H1 (cell line): ENCODE results near the gene ARG2. TPM values are rescaled to one million over a fixed set of nuclear protein-coding genes. Genes with fewer than 3 reads are reported as not detected.

Experiments used
- CTCF ChIA-PET: fragments of 300-600 bp; sonication (Branson Sonifier 250); formaldehyde crosslinking; loops from one replicate; lab custom pipeline; 2021; ENCODE audit not compliant: partially characterized antibody; lab: Charles Lee
- POLR2A ChIA-PET: fragments of 300-600 bp; sonication (Branson Sonifier 250); formaldehyde crosslinking; loops from one replicate; lab custom pipeline; 2021; ENCODE audit warnings: inconsistent platforms; ENCODE audit not compliant: partially characterized antibody; lab: Charles Lee
- DNase-seq, 2 experiments: peaks; one replicate each; pipeline versions ENCODE4 v3.0.0 to v3.0.0-alpha.2; 2010 to 2022; ENCODE audit warnings: low spot score in 2 of 2, low read depth in 1 of 2, mixed read lengths in 1 of 2
- FAIRE-seq: peaks from 2 replicates; lab custom pipeline; 2011; peaks lifted over from hg19 to GRCh38; lab: Jason Lieb, UNC
- H2AFZ ChIP-seq: 2 replicates; pipeline ENCODE4 v1.8.1; 2012; ENCODE audit warnings: low read length, inconsistent platforms
- H2AK5ac ChIP-seq: 2 replicates; pipeline ENCODE4 v1.6.1; 2013; ENCODE audit warnings: low read depth, low read length
- H2BK120ac ChIP-seq: replicated peaks from 2 replicates; pipeline ENCODE3; 2013; ENCODE audit warnings: low read depth, low read length, inconsistent platforms
- H2BK12ac ChIP-seq: 2 replicates; pipeline ENCODE4 v1.6.1; 2013; ENCODE audit warnings: low read depth, low read length
- H2BK15ac ChIP-seq: 2 replicates; pipeline ENCODE4 v1.6.1; 2013; ENCODE audit warnings: low read length
- H2BK20ac ChIP-seq: 2 replicates; pipeline ENCODE4 v1.6.1; 2013; ENCODE audit warnings: low read length
- H2BK5ac ChIP-seq: 2 replicates; pipeline ENCODE4 v1.6.1; 2013; ENCODE audit warnings: low read depth, low read length
- H3K14ac ChIP-seq: 2 replicates; pipeline ENCODE4 v1.6.1; 2013; ENCODE audit warnings: inconsistent platforms; ENCODE audit not compliant: insufficient read length
- H3K18ac ChIP-seq: 2 replicates; pipeline ENCODE4 v1.6.1; 2013; ENCODE audit warnings: low read length; ENCODE audit errors: extremely low read depth
- H3K23ac ChIP-seq: 2 replicates; pipeline ENCODE4 v1.6.1; 2013; ENCODE audit warnings: inconsistent platforms; ENCODE audit not compliant: insufficient read length
- H3K23me2 ChIP-seq: 2 replicates; pipeline ENCODE4 v1.6.1; 2013; ENCODE audit warnings: low read depth, low read length
- H3K27ac ChIP-seq: 2 replicates; pipeline ENCODE4 v1.6.1; 2011; ENCODE audit warnings: low read depth, low read length, inconsistent platforms
- H3K27me3 ChIP-seq, 4 experiments: replicated peaks in 1 of 4; 1 replicate in 1 of 4; 2 replicates in 3 of 4; pipeline versions ENCODE4 v1.6.1 to v1.8.1; 2011 to 2013; ENCODE audit warnings: low read length in 3 of 4, mild to moderate bottlenecking in 3 of 4, inconsistent platforms in 2 of 4, mixed read lengths in 2 of 4, moderate library complexity in 1 of 4; ENCODE audit not compliant: control insufficient read depth in 3 of 4, insufficient read depth in 3 of 4; ENCODE audit errors: extremely low read depth in 1 of 4
- H3K36me3 ChIP-seq, 4 experiments: 2 replicates each; pipeline versions ENCODE4 v1.6.1 to v1.8.1; 2011 to 2013; ENCODE audit warnings: mild to moderate bottlenecking in 4 of 4, low read length in 3 of 4, moderate library complexity in 2 of 4, control low read depth in 1 of 4, inconsistent platforms in 1 of 4; ENCODE audit not compliant: insufficient read depth in 4 of 4, control insufficient read depth in 2 of 4
- H3K4ac ChIP-seq: replicated peaks from 2 replicates; pipeline ENCODE3; 2013; ENCODE audit warnings: low read length, low read depth, mixed read lengths, inconsistent platforms; ENCODE audit not compliant: insufficient read length
- H3K4me1 ChIP-seq, 4 experiments: replicated peaks in 1 of 4; 1 replicate in 1 of 4; 2 replicates in 3 of 4; pipeline versions ENCODE4 v1.6.1 to v1.8.1; 2011 to 2013; ENCODE audit warnings: low read length in 3 of 4, inconsistent platforms in 2 of 4, mixed read lengths in 1 of 4; ENCODE audit not compliant: insufficient read depth in 4 of 4, control insufficient read depth in 3 of 4
- H3K4me2 ChIP-seq, 2 experiments: 2 replicates each; pipeline versions ENCODE4 v1.6.1 to v1.8.1; 2011 to 2013; ENCODE audit warnings: low read depth in 2 of 2, low read length in 2 of 2, control low read depth in 1 of 2, inconsistent platforms in 1 of 2, mild to moderate bottlenecking in 1 of 2; ENCODE audit not compliant: insufficient read depth in 1 of 2
- H3K4me3 ChIP-seq, 4 experiments: fragments of 200-600, 300-600 bp in 1 of 4; sonication (generic), shearing (Covaris generic), sonication (Bioruptor Twin) in 1 of 4; 2 replicates each; pipeline versions ENCODE4 v1.5.1 to v1.8.1; 2011 to 2016; ENCODE audit warnings: low read length in 4 of 4, low read depth in 3 of 4, control low read depth in 2 of 4, inconsistent platforms in 2 of 4, mild to moderate bottlenecking in 2 of 4, mixed read lengths in 1 of 4, moderate library complexity in 1 of 4; ENCODE audit not compliant: insufficient read depth in 2 of 4; ENCODE audit errors: extremely low read depth in 1 of 4
- H3K56ac ChIP-seq: replicated peaks from 2 replicates; pipeline ENCODE3; 2013; ENCODE audit warnings: low read depth, mild to moderate bottlenecking, mixed read lengths, low read length, inconsistent platforms; ENCODE audit not compliant: insufficient read length
- H3K79me1 ChIP-seq: 2 replicates; pipeline ENCODE4 v1.6.1; 2013; ENCODE audit warnings: low read depth, low read length, control low read depth
- H3K79me2 ChIP-seq, 2 experiments: 2 replicates each; pipeline versions ENCODE4 v1.6.1 to v1.8.1; 2012 to 2013; ENCODE audit warnings: low read length in 2 of 2, mild to moderate bottlenecking in 2 of 2, inconsistent platforms in 1 of 2; ENCODE audit not compliant: insufficient read depth in 2 of 2, control insufficient read depth in 1 of 2
- H3K9ac ChIP-seq, 4 experiments: replicated peaks in 1 of 4; 1 replicate in 1 of 4; 2 replicates in 3 of 4; pipeline versions ENCODE4 v1.6.1 to v1.8.1; 2011 to 2013; ENCODE audit warnings: low read depth in 3 of 4, low read length in 3 of 4, control low read depth in 2 of 4, mild to moderate bottlenecking in 2 of 4, moderate library complexity in 2 of 4, inconsistent platforms in 1 of 4; ENCODE audit errors: extremely low read depth in 1 of 4
- H3K9me3 ChIP-seq, 2 experiments: 2 replicates each; pipeline versions ENCODE4 v1.6.1 to v1.8.1; 2012 to 2013; ENCODE audit warnings: mild to moderate bottlenecking in 2 of 2, moderate library complexity in 2 of 2, control low read depth in 1 of 2, inconsistent platforms in 1 of 2, low read depth in 1 of 2, low read length in 1 of 2, mixed read lengths in 1 of 2; ENCODE audit not compliant: insufficient read depth in 2 of 2
- H4K20me1 ChIP-seq, 2 experiments: replicated peaks in 1 of 2; 2 replicates each; pipeline versions ENCODE3 to v1.8.1; 2011 to 2013; ENCODE audit warnings: inconsistent platforms in 2 of 2, low read length in 2 of 2, mild to moderate bottlenecking in 1 of 2; ENCODE audit not compliant: insufficient read depth in 2 of 2, control insufficient read depth in 1 of 2
- H4K5ac ChIP-seq: 2 replicates; pipeline ENCODE4 v1.6.1; 2013; ENCODE audit warnings: low read length, low read depth, mixed read lengths, inconsistent platforms; ENCODE audit not compliant: insufficient read length
- H4K8ac ChIP-seq: 2 replicates; pipeline ENCODE4 v1.8.0; 2013; ENCODE audit warnings: mild to moderate bottlenecking, moderate library complexity, low read length, inconsistent platforms; ENCODE audit not compliant: insufficient read depth; ENCODE audit errors: extremely low read depth
- H4K91ac ChIP-seq: replicated peaks from 2 replicates; pipeline ENCODE3; 2013; ENCODE audit warnings: low read length, mixed read lengths, inconsistent platforms; ENCODE audit not compliant: insufficient read length
- SUZ12 ChIP-seq: fragments of 200-600 bp; sonication (generic); IDR thresholded peaks from 2 replicates; pipeline ENCODE4 v1.6.1; 2012; ENCODE audit warnings: mild to moderate bottlenecking, inconsistent platforms, low read length, moderate library complexity, mixed read lengths
- WGBS, 2 experiments: shearing (Covaris generic) in 1 of 2; methylation state at CpG; one replicate each; pipeline versions ENCODE4 v1.1.6 to v1.1.7; 2013 to 2015; ENCODE audit warnings: low lambda C conversion rate in 2 of 2, mixed read lengths in 2 of 2, inconsistent platforms in 1 of 2, low coverage in 1 of 2, missing lambda C conversion rate in 1 of 2; ENCODE audit not compliant: insufficient replicate concordance in 2 of 2, insufficient coverage in 1 of 2, insufficient read length in 1 of 2; ENCODE audit errors: extremely low coverage in 1 of 2, missing lambda C conversion rate in 1 of 2; 5-methylcytosine and 5-hydroxymethylcytosine counted together
- polyA plus RNA-seq, 7 experiments: library from polyadenylated mRNA; depleted of rRNA in 3 of 7; stranded (reverse) in 5 of 7; unstranded in 2 of 7; fragments of >200 nt in 5 of 7; fragments of 200-250 nt in 2 of 7; gene quantifications; 1 replicate in 5 of 7; 2 replicates in 1 of 7; 4 replicates in 1 of 7; pipeline versions ENCODE4 v1.2.1 to v1.2.3, GENCODE V29; 2011 to 2013; ENCODE audit warnings: missing spikeins in 2 of 7, mixed read lengths in 2 of 7
- total RNA-seq: library from RNA; stranded (reverse); fragmentation: NEBNext Ultra II Directional; extraction: Animal tissue kit (Norgen Biotek cat#: 25700); gene quantifications from 2 replicates; pipeline ENCODE4 v1.2.1, GENCODE V29; 2021

ARG2 gene
- total and polyA plus RNA-seq, 2 of the 8 experiments (the other 6 are each of a cell fraction or from before 2014, with no cell fraction given): 49.9 to 59.1 TPM

GRCh38 chr14:67602076-67602475 is 17.6 kb upstream of the ARG2 start:
- H3K23me2 ChIP-seq: peaks cover 2% of the 10 kb centered on the region; the same call in 1 of the 2 replicates
- no peak overlapping the region for H3K27ac ChIP-seq
- FAIRE-seq: no peak
- ChIA-PET POLR2A (no interaction called here), CTCF (interaction anchor here (0.9 to 1.0 kb wide), 2 partner anchors 74 to 102 kb away, joined by 3 read pairs; no protein-coding TSS in a partner anchor)
- no peaks in the 10 kb centered on the region for H3K79me1 ChIP-seq
- no peaks in the 10 kb centered on the region; a peak in 1 of 4 replicates for H3K9me3 ChIP-seq
- no peaks in the 10 kb centered on the region for H3K79me2 ChIP-seq
- H2BK15ac ChIP-seq: no peak overlapping the region
- no peaks in the 10 kb centered on the region for H3K36me3 ChIP-seq
- H3K4me3 ChIP-seq: no peak overlapping the region
- H2BK5ac ChIP-seq: no peak overlapping the region
- H3K27me3 ChIP-seq: peaks cover 9 to 62% (median 39%) of the 10 kb centered on the region in 4 experiments
- no peak overlapping the region for H4K5ac ChIP-seq
- H3K4ac ChIP-seq: no peak overlapping the region
- H4K91ac ChIP-seq: no peak overlapping the region
- H2BK12ac ChIP-seq: no peak overlapping the region
- no peak overlapping the region for H3K9ac ChIP-seq
- H4K20me1 ChIP-seq: no peaks in the 10 kb centered on the region
- H2BK20ac ChIP-seq: no peak overlapping the region
- H3K14ac ChIP-seq: no peak overlapping the region
- H3K18ac ChIP-seq: no peak overlapping the region
- no peak overlapping the region for H3K56ac ChIP-seq
- H4K8ac ChIP-seq: no peak overlapping the region
- H2AFZ ChIP-seq: no peak overlapping the region
- DNase-seq: no peak
- 64% methylated on average over 7 of the region's 7 CpGs; no CpG with 5 or more reads in 1 of the 2 experiments for WGBS, 2 experiments
- no peak overlapping the region for H2BK120ac ChIP-seq
- no peak overlapping the region for H3K23ac ChIP-seq
- no peak overlapping the region for H3K4me2 ChIP-seq
- H2AK5ac ChIP-seq: no peak overlapping the region
- no peaks in the 10 kb centered on the region; a peak in 1 of 7 replicates for H3K4me1 ChIP-seq
- no peak for TF ChIP-seq SUZ12
